SK-N-SH (cell line): ENCODE results near the gene MT1E. TPM values are rescaled to one million over a fixed set of nuclear protein-coding genes. Genes with fewer than 3 reads are reported as not detected.

ENCODE experiments used
- CTCF ChIA-PET: fragments of 300-600, 350-600 bp; formaldehyde crosslinking; extraction: SDS; loops from one replicate; lab custom pipeline; 2021; lab: Yijun Ruan, JAX
- POLR2A ChIA-PET: fragments of 350-600 bp; sonication (Branson Sonifier 250); formaldehyde crosslinking; extraction: SDS; loops from one replicate; lab custom pipeline; 2020; ENCODE audit warnings: antibody characterized with exemption, inconsistent platforms; lab: Yijun Ruan, JAX
- DNase-seq: peaks from one replicate; pipeline ENCODE4 v3.0.0; 2012
- H2AFZ ChIP-seq: fragments of 200-600 bp; sonication (generic); 2 replicates; pipeline ENCODE4 v1.8.1; 2016; ENCODE audit warnings: antibody characterized with exemption, mild to moderate bottlenecking, low read depth
- H3F3A ChIP-seq: fragments of 200-600 bp; sonication (generic); replicated peaks from 2 replicates; pipeline ENCODE3; 2016; ENCODE audit warnings: antibody characterized with exemption, mild to moderate bottlenecking; ENCODE audit not compliant: insufficient read depth
- H3K27ac ChIP-seq, 2 experiments: fragments of 200-500 bp in 1 of 2; fragments of 200-600 bp in 1 of 2; sonication (Bioruptor generic) in 1 of 2; sonication (generic), shearing (Covaris generic) in 1 of 2; 2 replicates each; pipeline versions ENCODE4 v1.5.1 to v1.6.1; 2014 to 2016; ENCODE audit warnings: low read depth in 2 of 2, inconsistent platforms in 1 of 2, low read length in 1 of 2, mild to moderate bottlenecking in 1 of 2, mixed read lengths in 1 of 2
- H3K27me3 ChIP-seq: fragments of 200-600 bp; sonication (generic), shearing (Covaris generic); 2 replicates; pipeline ENCODE4 v1.6.1; 2016; ENCODE audit warnings: mixed run types; ENCODE audit not compliant: insufficient read depth
- H3K36me3 ChIP-seq, 2 experiments: fragments of 200-500 bp in 1 of 2; fragments of 200-600 bp in 1 of 2; sonication (Bioruptor generic) in 1 of 2; sonication (generic) in 1 of 2; replicated peaks in 1 of 2; 2 replicates each; pipeline versions ENCODE3 to v1.5.1; 2014 to 2016; ENCODE audit warnings: low read length in 1 of 2, mild to moderate bottlenecking in 1 of 2; ENCODE audit not compliant: insufficient read depth in 2 of 2, control insufficient read depth in 1 of 2
- H3K4me1 ChIP-seq, 2 experiments: fragments of 200-500 bp in 1 of 2; fragments of 200-600 bp in 1 of 2; sonication (Bioruptor generic) in 1 of 2; sonication (generic), shearing (Covaris generic) in 1 of 2; 2 replicates each; pipeline versions ENCODE4 v1.5.1 to v1.6.1; 2014 to 2016; ENCODE audit warnings: low read depth in 1 of 2, low read length in 1 of 2, mixed run types in 1 of 2; ENCODE audit not compliant: insufficient read depth in 2 of 2, control insufficient read depth in 1 of 2
- H3K4me2 ChIP-seq: fragments of 200-600 bp; sonication (generic), shearing (Covaris generic); 2 replicates; pipeline ENCODE4 v1.6.1; 2017; ENCODE audit warnings: mixed run types
- H3K4me3 ChIP-seq, 2 experiments: fragments of 200-500 bp in 1 of 2; fragments of 200-600 bp in 1 of 2; sonication (Bioruptor generic) in 1 of 2; sonication (generic), shearing (Covaris generic) in 1 of 2; 2 replicates each; pipeline versions ENCODE4 v1.5.1 to v1.8.1; 2014 to 2016; ENCODE audit warnings: low read depth in 2 of 2, inconsistent platforms in 1 of 2, low read length in 1 of 2, mild to moderate bottlenecking in 1 of 2, mixed read lengths in 1 of 2, moderate library complexity in 1 of 2
- H3K79me2 ChIP-seq: fragments of 200-600 bp; sonication (generic); 2 replicates; pipeline ENCODE4 v1.8.1; 2017; ENCODE audit warnings: mild to moderate bottlenecking; ENCODE audit not compliant: insufficient read depth
- H3K9ac ChIP-seq: fragments of 200-600 bp; sonication (generic); 2 replicates; pipeline ENCODE4 v1.6.1; 2017; ENCODE audit warnings: mixed run types
- H3K9me2 ChIP-seq: fragments of 200-600 bp; sonication (generic); 2 replicates; pipeline ENCODE4 v1.6.1; 2017; ENCODE audit warnings: mixed run types
- H3K9me3 ChIP-seq: fragments of 200-600 bp; sonication (generic); 2 replicates; pipeline ENCODE4 v1.6.1; 2017; ENCODE audit warnings: mixed run types, mild to moderate bottlenecking, moderate library complexity
- H4K20me1 ChIP-seq: fragments of 200-600 bp; sonication (generic); 2 replicates; pipeline ENCODE4 v1.6.1; 2017; ENCODE audit warnings: mild to moderate bottlenecking, mixed run types; ENCODE audit not compliant: insufficient read depth
- CHD2 ChIP-seq: fragments of 150-350 bp; IDR thresholded peaks from 2 replicates; pipeline ENCODE4 v1.6.1; 2018; ENCODE audit warnings: low read length; ENCODE audit not compliant: partially characterized antibody
- ELF1 ChIP-seq: IDR thresholded peaks from 2 replicates; pipeline ENCODE4 v1.4.0; 2012
- FOXM1 ChIP-seq: IDR thresholded peaks from 2 replicates; pipeline ENCODE4 v1.4.0; 2012; ENCODE audit warnings: low read depth, mild to moderate bottlenecking
- GABPA ChIP-seq: IDR thresholded peaks from 2 replicates; pipeline ENCODE4 v1.4.0; 2012; ENCODE audit warnings: low read depth, mild to moderate bottlenecking
- GATA2 ChIP-seq: sonication (generic); formaldehyde crosslinking; IDR thresholded peaks from 2 replicates; pipeline ENCODE4 v1.5.0; 2020; ENCODE audit warnings: mild to moderate bottlenecking, missing genetic modification reagents
- MEF2A ChIP-seq: IDR thresholded peaks from 2 replicates; pipeline ENCODE4 v1.4.0; 2012; ENCODE audit warnings: low read depth, borderline replicate concordance
- NFIC ChIP-seq: IDR thresholded peaks from 2 replicates; pipeline ENCODE4 v1.4.0; 2012; ENCODE audit warnings: borderline replicate concordance
- NRF1 ChIP-seq: IDR thresholded peaks from 2 replicates; pipeline ENCODE4 v1.6.1; 2012; ENCODE audit warnings: low read depth, mild to moderate bottlenecking, low read length
- RCOR1 ChIP-seq: fragments of 150-350 bp; IDR thresholded peaks from 2 replicates; pipeline ENCODE4 v1.6.1; 2017; ENCODE audit warnings: antibody characterized with exemption, low read length
- WGBS: methylation state at CpG from one replicate; pipeline ENCODE4 v1.1.6; 2017; ENCODE audit warnings: low lambda C conversion rate; 5-methylcytosine and 5-hydroxymethylcytosine counted together
- polyA plus RNA-seq, 3 experiments: library from polyadenylated mRNA; depleted of rRNA; stranded (reverse); fragments of >200 nt; gene quantifications; 2 replicates each; pipeline ENCODE4 v1.2.3, GENCODE V29; 2012
- TF ChIP-seq, protein P1 (sequence below): fragments of 200-600 bp; sonication (generic); IDR thresholded peaks from 2 replicates; pipeline ENCODE4 v1.6.1; 2017; ENCODE audit warnings: antibody characterized with exemption, mild to moderate bottlenecking, moderate library complexity
- TF ChIP-seq, protein P2 (sequence below): IDR thresholded peaks from 2 replicates; pipeline ENCODE4; 2012
- TF ChIP-seq, protein P3 (sequence below): IDR thresholded peaks from 2 replicates; pipeline ENCODE4 v1.4.0; 2012; ENCODE audit warnings: low read depth, borderline replicate concordance
- TF ChIP-seq, protein P4 (sequence below): IDR thresholded peaks from 2 replicates; pipeline ENCODE4 v1.6.1; 2012; ENCODE audit warnings: mild to moderate bottlenecking, low read depth, low read length, moderate library complexity

The MT1E gene
- polyA plus RNA-seq, 1 of the 3 experiments (the other 2 are of a cell fraction): 205 TPM

- ChIA-PET POLR2A (no interaction called here), CTCF (interaction anchor here (0.7 kb wide), 1 partner anchor 161 kb away, joined by 3 read pairs; no protein-coding TSS in a partner anchor)
- H3K27ac ChIP-seq: no peak overlapping the region
- H3F3A ChIP-seq: peaks cover 7% of the 10 kb centered on the region
- no peak overlapping the region for H3K4me2 ChIP-seq
- no peak overlapping the region for H2AFZ ChIP-seq
- peaks cover 7 to 20% of the 10 kb centered on the region in 2 experiments; a peak in 1 of 4 replicates for H3K4me1 ChIP-seq
- TF ChIP-seq ELF1 (no peak), NFIC (peak; percentile 6; the same call in 1 of the 2 replicates)
- TF ChIP-seq, protein P1, sequence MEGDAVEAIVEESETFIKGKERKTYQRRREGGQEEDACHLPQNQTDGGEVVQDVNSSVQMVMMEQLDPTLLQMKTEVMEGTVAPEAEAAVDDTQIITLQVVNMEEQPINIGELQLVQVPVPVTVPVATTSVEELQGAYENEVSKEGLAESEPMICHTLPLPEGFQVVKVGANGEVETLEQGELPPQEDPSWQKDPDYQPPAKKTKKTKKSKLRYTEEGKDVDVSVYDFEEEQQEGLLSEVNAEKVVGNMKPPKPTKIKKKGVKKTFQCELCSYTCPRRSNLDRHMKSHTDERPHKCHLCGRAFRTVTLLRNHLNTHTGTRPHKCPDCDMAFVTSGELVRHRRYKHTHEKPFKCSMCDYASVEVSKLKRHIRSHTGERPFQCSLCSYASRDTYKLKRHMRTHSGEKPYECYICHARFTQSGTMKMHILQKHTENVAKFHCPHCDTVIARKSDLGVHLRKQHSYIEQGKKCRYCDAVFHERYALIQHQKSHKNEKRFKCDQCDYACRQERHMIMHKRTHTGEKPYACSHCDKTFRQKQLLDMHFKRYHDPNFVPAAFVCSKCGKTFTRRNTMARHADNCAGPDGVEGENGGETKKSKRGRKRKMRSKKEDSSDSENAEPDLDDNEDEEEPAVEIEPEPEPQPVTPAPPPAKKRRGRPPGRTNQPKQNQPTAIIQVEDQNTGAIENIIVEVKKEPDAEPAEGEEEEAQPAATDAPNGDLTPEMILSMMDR: 0 out of 2 replicates have a peak, but pooled peaks have one; percentile 6
- TF ChIP-seq, all 33 proteins: peak for 2
- 83% methylated on average over 9 of the region's 9 CpGs for WGBS
- H3K27me3 ChIP-seq: no peaks in the 10 kb centered on the region; the same call in 1 of the 2 replicates
- no peaks in the 10 kb centered on the region for H4K20me1 ChIP-seq
- H3K4me3 ChIP-seq: no peak overlapping the region
- H3K36me3 ChIP-seq: no peaks in the 10 kb centered on the region
- H3K79me2 ChIP-seq: peaks cover 13% of the 10 kb centered on the region; the same call in 1 of the 2 replicates
- no peaks in the 10 kb centered on the region for H3K9me2 ChIP-seq
- no peaks in the 10 kb centered on the region for H3K9me3 ChIP-seq
- H3K9ac ChIP-seq: no peak overlapping the region
- DNase-seq: no peak
Measured at GRCh38 chr16:56628486-56629350, 3.1 kb downstream of the MT1E start.

GRCh38 chr16:56629531-56629930 is 4.0 kb downstream of the MT1E start:
- peaks cover 13% of the 10 kb centered on the region; the same call in 1 of the 2 replicates for H3K79me2 ChIP-seq
- H2AFZ ChIP-seq: no peak overlapping the region
- POLR2A ChIA-PET: interaction anchor here (1.2 kb wide), 1 partner anchor 11 kb away, joined by 3 read pairs; no protein-coding TSS in a partner anchor
- no peaks in the 10 kb centered on the region for H3K36me3 ChIP-seq
- no peak overlapping the region for H3K4me3 ChIP-seq
- H3K27ac ChIP-seq: no peak overlapping the region
- H3K4me2 ChIP-seq: no peak overlapping the region
- no peaks in the 10 kb centered on the region for H3K9me3 ChIP-seq
- CTCF ChIA-PET: interaction anchor here (1.2 to 1.7 kb wide), 2 partner anchors 29 to 73 kb away, joined by 5 to 6 read pairs; no protein-coding TSS in a partner anchor
- no peaks in the 10 kb centered on the region for H4K20me1 ChIP-seq
- peaks cover 7 to 20% of the 10 kb centered on the region in 2 experiments; a peak in 1 of 4 replicates for H3K4me1 ChIP-seq
- peaks cover 7% of the 10 kb centered on the region for H3F3A ChIP-seq
- WGBS: 61% methylated on average over 3 of the region's 3 CpGs
- H3K27me3 ChIP-seq: peaks cover 2% of the 10 kb centered on the region; the same call in 1 of the 2 replicates
- DNase-seq: peak; percentile 76
- H3K9ac ChIP-seq: no peak overlapping the region
- no peaks in the 10 kb centered on the region for H3K9me2 ChIP-seq
- TF ChIP-seq, protein P1: no peak
- TF ChIP-seq, protein P2, sequence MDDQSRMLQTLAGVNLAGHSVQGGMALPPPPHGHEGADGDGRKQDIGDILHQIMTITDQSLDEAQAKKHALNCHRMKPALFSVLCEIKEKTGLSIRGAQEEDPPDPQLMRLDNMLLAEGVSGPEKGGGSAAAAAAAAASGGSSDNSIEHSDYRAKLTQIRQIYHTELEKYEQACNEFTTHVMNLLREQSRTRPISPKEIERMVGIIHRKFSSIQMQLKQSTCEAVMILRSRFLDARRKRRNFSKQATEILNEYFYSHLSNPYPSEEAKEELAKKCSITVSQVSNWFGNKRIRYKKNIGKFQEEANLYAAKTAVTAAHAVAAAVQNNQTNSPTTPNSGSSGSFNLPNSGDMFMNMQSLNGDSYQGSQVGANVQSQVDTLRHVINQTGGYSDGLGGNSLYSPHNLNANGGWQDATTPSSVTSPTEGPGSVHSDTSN: no peak
- TF ChIP-seq MEF2A: no peak
- TF ChIP-seq, protein P3, sequence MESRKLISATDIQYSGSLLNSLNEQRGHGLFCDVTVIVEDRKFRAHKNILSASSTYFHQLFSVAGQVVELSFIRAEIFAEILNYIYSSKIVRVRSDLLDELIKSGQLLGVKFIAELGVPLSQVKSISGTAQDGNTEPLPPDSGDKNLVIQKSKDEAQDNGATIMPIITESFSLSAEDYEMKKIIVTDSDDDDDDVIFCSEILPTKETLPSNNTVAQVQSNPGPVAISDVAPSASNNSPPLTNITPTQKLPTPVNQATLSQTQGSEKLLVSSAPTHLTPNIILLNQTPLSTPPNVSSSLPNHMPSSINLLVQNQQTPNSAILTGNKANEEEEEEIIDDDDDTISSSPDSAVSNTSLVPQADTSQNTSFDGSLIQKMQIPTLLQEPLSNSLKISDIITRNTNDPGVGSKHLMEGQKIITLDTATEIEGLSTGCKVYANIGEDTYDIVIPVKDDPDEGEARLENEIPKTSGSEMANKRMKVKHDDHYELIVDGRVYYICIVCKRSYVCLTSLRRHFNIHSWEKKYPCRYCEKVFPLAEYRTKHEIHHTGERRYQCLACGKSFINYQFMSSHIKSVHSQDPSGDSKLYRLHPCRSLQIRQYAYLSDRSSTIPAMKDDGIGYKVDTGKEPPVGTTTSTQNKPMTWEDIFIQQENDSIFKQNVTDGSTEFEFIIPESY: no peak
- TF ChIP-seq ELF1: no peak
- peak; percentile 85 for TF ChIP-seq GATA2
- no peak for TF ChIP-seq GABPA
- TF ChIP-seq, protein P4, sequence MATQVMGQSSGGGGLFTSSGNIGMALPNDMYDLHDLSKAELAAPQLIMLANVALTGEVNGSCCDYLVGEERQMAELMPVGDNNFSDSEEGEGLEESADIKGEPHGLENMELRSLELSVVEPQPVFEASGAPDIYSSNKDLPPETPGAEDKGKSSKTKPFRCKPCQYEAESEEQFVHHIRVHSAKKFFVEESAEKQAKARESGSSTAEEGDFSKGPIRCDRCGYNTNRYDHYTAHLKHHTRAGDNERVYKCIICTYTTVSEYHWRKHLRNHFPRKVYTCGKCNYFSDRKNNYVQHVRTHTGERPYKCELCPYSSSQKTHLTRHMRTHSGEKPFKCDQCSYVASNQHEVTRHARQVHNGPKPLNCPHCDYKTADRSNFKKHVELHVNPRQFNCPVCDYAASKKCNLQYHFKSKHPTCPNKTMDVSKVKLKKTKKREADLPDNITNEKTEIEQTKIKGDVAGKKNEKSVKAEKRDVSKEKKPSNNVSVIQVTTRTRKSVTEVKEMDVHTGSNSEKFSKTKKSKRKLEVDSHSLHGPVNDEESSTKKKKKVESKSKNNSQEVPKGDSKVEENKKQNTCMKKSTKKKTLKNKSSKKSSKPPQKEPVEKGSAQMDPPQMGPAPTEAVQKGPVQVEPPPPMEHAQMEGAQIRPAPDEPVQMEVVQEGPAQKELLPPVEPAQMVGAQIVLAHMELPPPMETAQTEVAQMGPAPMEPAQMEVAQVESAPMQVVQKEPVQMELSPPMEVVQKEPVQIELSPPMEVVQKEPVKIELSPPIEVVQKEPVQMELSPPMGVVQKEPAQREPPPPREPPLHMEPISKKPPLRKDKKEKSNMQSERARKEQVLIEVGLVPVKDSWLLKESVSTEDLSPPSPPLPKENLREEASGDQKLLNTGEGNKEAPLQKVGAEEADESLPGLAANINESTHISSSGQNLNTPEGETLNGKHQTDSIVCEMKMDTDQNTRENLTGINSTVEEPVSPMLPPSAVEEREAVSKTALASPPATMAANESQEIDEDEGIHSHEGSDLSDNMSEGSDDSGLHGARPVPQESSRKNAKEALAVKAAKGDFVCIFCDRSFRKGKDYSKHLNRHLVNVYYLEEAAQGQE: no peak
- TF ChIP-seq RCOR1: peak; percentile 87
- TF ChIP-seq CHD2: no peak
- TF ChIP-seq FOXM1: no peak
- no peak for TF ChIP-seq NRF1
